Common myeloid progenitor, CD34-positive (primary cell): ENCODE data around the gene EFNA5.
A peak's percentile ranks its signal among the peaks of the same experiment; 100 is the strongest.

Experiments
- CTCF ChIA-PET: fragments of 350-600 bp; sonication (Branson Sonifier 250); formaldehyde crosslinking; loops from one replicate; lab custom pipeline; 2021; ENCODE audit warnings: antibody characterized with exemption; lab: Charles Lee
- POLR2A ChIA-PET: fragments of 350-600 bp; sonication (Branson Sonifier 250); formaldehyde crosslinking; loops from one replicate; lab custom pipeline; 2021; ENCODE audit warnings: antibody characterized with exemption; lab: Charles Lee
- DNase-seq, 3 donors: peaks; one replicate each; pipeline versions ENCODE4 v3.0.0 to v3.0.0-alpha.2; 2013
- H3K27ac ChIP-seq, 2 experiments: 1 replicate in 1 of 2; 2 replicates in 1 of 2; pipeline ENCODE4 v1.7.0; 2013; ENCODE audit warnings: inconsistent platforms in 2 of 2, low read length in 2 of 2, mild to moderate bottlenecking in 2 of 2, low read depth in 1 of 2, moderate library complexity in 1 of 2; ENCODE audit not compliant: severe bottlenecking in 2 of 2, insufficient read depth in 1 of 2, poor library complexity in 1 of 2
- H3K27me3 ChIP-seq, 5 experiments: replicated peaks in 2 of 5; 1 replicate in 3 of 5; 2 replicates in 2 of 5; pipeline versions ENCODE4 v1.6.1 to v1.7.0; 2013; ENCODE audit warnings: low read length in 4 of 5, mild to moderate bottlenecking in 2 of 5, moderate library complexity in 2 of 5, inconsistent platforms in 1 of 5; ENCODE audit not compliant: insufficient read depth in 5 of 5, control insufficient read depth in 4 of 5
- H3K36me3 ChIP-seq, 4 experiments: 1 replicate in 2 of 4; 2 replicates in 2 of 4; pipeline versions ENCODE4 v1.6.1 to v1.7.0; 2013; ENCODE audit warnings: low read length in 3 of 4, control low read depth in 1 of 4, mild to moderate bottlenecking in 1 of 4; ENCODE audit not compliant: control insufficient read depth in 4 of 4, insufficient read depth in 4 of 4
- H3K4me1 ChIP-seq, 4 experiments: 1 replicate in 3 of 4; 2 replicates in 1 of 4; pipeline versions ENCODE4 v1.6.1 to v1.7.1; 2013; ENCODE audit warnings: low read length in 3 of 4, mild to moderate bottlenecking in 3 of 4, control low read depth in 1 of 4, inconsistent platforms in 1 of 4, moderate library complexity in 1 of 4; ENCODE audit not compliant: control insufficient read depth in 4 of 4, insufficient read depth in 4 of 4; ENCODE audit errors: control extremely low read depth in 1 of 4
- H3K4me3 ChIP-seq, 7 experiments: 1 replicate in 4 of 7; 2 replicates in 3 of 7; pipeline versions ENCODE4 v1.5.1 to v1.7.0; 2013; ENCODE audit warnings: mild to moderate bottlenecking in 7 of 7, low read length in 6 of 7, moderate library complexity in 6 of 7, inconsistent platforms in 2 of 7, low read depth in 2 of 7, control low read depth in 1 of 7; ENCODE audit not compliant: insufficient read depth in 4 of 7, control insufficient read depth in 1 of 7; ENCODE audit errors: extremely low read depth in 1 of 7
- H3K9me3 ChIP-seq, 5 experiments: 1 replicate in 4 of 5; 2 replicates in 1 of 5; pipeline versions ENCODE4 v1.6.1 to v1.7.1; 2013; ENCODE audit warnings: low read length in 4 of 5, mild to moderate bottlenecking in 2 of 5, inconsistent platforms in 1 of 5, low read depth in 1 of 5, moderate library complexity in 1 of 5; ENCODE audit not compliant: control insufficient read depth in 4 of 5, insufficient read depth in 2 of 5; ENCODE audit errors: control extremely low read depth in 1 of 5
- WGBS: methylation state at CpG from one replicate; pipeline ENCODE4 v1.1.5; 2013; ENCODE audit not compliant: insufficient coverage; 5-methylcytosine and 5-hydroxymethylcytosine counted together

EFNA5 gene

DNA sequence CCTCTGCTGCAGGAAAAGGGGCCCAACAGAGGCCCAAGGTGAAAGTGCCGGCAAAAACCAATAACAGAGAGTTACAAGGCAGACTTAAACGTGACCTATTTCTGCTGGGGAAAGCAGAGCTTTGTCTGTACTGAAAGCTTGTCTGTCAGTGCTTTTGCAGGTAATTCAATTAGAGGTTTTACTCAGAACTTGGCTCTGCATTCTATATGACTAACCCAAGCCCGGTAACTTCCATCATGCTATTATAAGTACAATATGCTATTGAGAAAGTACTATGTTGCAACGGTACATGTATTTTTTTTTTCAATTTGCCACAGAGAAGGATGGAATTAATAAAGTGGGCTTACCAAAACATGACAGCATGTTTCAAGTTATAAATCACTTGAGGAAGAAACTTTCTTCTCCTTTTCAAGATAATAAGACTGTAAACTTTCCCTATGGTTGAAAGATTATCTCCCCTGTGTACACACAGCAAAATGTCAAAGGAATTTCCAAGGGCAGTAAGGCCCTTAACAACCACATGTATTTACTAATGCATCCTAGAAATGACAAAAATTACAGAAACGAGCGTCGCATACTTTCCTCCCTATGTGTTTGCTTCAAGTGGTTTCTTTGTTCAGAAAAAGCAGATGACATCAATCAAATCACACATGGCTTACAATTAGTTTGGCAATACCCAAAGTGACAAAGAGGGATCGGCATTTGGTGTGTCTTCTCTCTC, 282.4 kb downstream of the EFNA5 start:
- CTCF ChIA-PET, result interaction anchor here (1.0 to 1.7 kb wide), 3 partner anchors 25 to 184 kb away, joined by 3 to 6 read pairs (median 3); no protein-coding TSS in a partner anchor
- Histone ChIP-seq H3K27ac (no peak overlapping the region), H3K4me1 (peaks cover 26 to 35% (median 27%) of the 10 kb centered on the region in 4 experiments), H3K27me3 (no peaks in the 10 kb centered on the region), H3K4me3 (peak overlapping the region in 2 of 7 experiments; percentile 1 to 54), H3K9me3 (no peaks in the 10 kb centered on the region), H3K36me3 (no peaks in the 10 kb centered on the region)
- POLR2A ChIA-PET, result no interaction called here
- DNase-seq, result peak in 2 of 3 donors; percentile 64 to 68
- whole genome bisulfite sequencing, result 63% methylated on average over 2 of the region's 8 CpGs

DNA sequence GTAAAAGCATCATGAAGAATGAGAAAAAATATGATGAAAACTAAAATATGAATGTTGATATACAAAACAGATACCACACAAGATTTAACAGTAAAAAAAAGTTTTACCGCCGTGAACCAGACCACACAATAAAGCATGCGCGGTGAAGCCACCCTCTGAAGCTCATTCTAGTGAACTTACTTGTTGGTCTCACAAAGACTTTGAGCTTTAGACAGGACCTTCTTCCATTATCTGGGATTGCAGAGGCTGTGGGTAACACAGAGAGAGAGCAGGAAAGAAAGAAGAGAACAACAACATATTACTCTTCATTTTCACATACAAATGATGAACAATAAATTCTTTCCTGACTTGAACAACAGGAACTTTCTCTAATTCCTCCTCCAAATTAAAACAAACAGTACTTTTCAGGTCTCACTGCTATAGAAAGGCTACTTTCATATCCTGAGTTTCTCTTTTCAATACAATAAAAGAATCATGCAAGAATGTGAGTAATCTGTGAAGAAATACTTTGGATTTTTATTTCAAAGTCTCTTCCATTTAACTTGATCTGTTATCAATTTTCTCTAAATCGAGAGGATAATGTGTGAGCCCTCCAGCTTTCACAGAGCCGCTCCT, 283.1 kb downstream of the EFNA5 start:
- Histone ChIP-seq H3K27ac (no peak overlapping the region), H3K9me3 (no peaks in the 10 kb centered on the region), H3K4me1 (peaks cover 26 to 35% (median 27%) of the 10 kb centered on the region in 4 experiments), H3K4me3 (peak overlapping the region in 2 of 7 experiments; percentile 6 to 21), H3K27me3 (no peaks in the 10 kb centered on the region), H3K36me3 (no peaks in the 10 kb centered on the region)
- POLR2A ChIA-PET, result no interaction called here
- peak in 2 of 3 donors; percentile 20 to 21 for DNase-seq
- WGBS, result 79% methylated on average over 2 of the region's 6 CpGs
- CTCF ChIA-PET, result interaction anchor here (0.7 to 1.2 kb wide), 3 partner anchors 9 to 185 kb away, joined by 3 read pairs; no protein-coding TSS in a partner anchor

DNA sequence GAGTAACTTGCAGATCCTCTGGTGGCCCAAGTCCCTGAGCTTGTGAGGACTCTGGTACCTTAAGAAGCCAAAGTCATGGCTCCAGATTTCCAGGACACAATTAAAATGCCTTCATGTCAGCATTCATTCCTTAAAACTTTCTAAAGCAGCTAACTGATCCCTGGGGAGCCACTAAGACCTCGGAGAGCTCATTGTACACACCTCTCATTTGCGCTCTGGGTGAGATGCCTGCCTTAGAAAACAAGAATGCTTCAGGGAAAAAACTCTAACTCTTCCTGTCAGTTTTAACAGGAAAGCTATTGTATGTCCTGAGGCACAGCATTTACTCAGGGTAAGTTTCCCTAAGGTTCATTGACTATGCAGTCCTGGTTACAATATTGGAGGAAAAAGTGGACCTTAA, 285.0 kb downstream of the EFNA5 start:
- ChIA-PET CTCF (interaction anchor here (1.3 kb wide), 1 partner anchor 14 kb away, joined by 3 read pairs; no protein-coding TSS in a partner anchor), POLR2A (no interaction called here)
- H3K9me3 ChIP-seq, result no peaks in the 10 kb centered on the region
- no peak overlapping the region for H3K27ac ChIP-seq
- 100% methylated on average over 2 of the region's 2 CpGs for WGBS
- peaks cover 26 to 39% (median 27%) of the 10 kb centered on the region in 4 experiments for H3K4me1 ChIP-seq
- H3K27me3 ChIP-seq, result no peaks in the 10 kb centered on the region
- no peak for DNase-seq
- no peak overlapping the region for H3K4me3 ChIP-seq
- H3K36me3 ChIP-seq, result no peaks in the 10 kb centered on the region

DNA sequence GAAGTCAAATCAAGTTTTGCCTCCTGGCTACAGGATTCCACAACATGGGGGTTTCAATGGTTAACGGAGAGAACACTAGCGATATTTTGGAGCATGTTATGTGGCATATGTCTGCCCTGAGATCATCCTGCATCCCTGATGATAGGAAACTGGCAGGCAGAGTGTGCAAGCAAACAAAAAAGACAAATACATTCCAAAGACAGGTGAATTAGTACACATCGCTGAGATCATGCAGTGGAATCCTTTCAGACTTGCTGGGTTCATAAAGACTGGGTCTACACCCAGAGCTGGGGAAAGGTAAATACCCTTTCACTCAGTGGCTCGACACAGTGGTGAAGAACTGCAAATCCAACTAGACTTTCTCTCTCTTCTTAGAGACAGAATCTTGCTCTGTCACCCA, 286.5 kb downstream of the EFNA5 start:
- Histone ChIP-seq H3K4me1 (peaks cover 16 to 30% (median 18%) of the 10 kb centered on the region in 4 experiments), H3K27ac (no peak overlapping the region), H3K27me3 (no peaks in the 10 kb centered on the region), H3K4me3 (no peak overlapping the region), H3K36me3 (no peaks in the 10 kb centered on the region), H3K9me3 (no peaks in the 10 kb centered on the region)
- CTCF ChIA-PET, result no interaction called here
- DNase-seq, result no peak
- POLR2A ChIA-PET, result no interaction called here
- WGBS, result 98% methylated on average over 4 of the region's 4 CpGs

DNA sequence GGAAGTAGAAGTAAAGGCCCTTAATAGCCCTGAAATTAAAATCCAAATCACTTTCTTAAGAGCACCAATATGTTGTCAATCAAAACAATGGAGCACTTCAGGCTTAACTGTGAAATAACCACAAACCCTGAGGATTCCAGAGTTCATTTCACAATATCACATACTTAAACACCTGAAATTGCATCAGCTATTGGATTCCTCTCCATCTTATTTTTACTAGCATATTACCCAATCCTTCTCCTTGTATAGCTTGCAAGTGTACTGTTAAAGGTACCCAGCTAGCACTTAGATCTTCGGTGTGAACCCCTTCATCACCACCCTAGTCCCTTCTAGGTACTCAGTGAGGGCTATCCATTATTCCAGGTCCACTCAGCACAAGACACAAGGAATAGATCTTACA, 287.3 kb downstream of the EFNA5 start:
- Histone ChIP-seq H3K27ac (no peak overlapping the region), H3K4me1 (peaks cover 8 to 22% (median 10%) of the 10 kb centered on the region in 4 experiments), H3K4me3 (no peak overlapping the region), H3K27me3 (no peaks in the 10 kb centered on the region), H3K9me3 (no peaks in the 10 kb centered on the region), H3K36me3 (no peaks in the 10 kb centered on the region)
- no CpG with 5 or more reads among the region's 1 CpG for WGBS
- no peak for DNase-seq
- ChIA-PET POLR2A (no interaction called here), CTCF (no interaction called here)

DNA sequence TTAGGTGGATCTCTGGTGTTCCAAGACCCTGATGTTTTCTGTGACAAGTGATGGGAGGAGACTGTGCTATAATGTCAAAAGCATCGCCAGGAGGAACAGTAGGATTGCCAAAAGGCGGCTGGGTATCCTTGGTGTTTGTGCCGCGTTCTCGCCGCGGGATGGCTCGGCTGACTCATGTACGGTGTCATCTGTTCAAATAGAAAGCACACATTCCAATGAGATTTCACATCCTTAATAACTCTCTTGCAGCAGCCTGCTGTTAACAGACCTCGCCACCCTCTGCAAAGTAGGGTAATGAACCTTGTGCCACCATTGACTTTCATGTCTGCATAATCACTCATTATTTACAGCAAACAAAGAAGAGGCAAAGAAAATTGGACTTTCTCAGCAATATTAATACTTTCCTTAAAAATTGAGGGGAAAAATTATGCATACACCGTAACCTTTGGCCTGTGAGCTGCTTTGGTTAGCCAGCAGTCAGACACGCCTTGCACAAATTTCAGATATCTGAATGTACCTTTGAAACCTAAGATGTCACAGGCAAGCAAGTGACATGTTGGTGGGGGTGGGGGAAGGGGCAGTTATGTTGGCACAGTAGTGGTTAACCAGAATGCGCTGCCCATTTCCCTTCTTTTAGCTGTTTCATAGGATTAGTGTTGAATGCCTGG, 289.4 kb downstream of the EFNA5 start:
- peaks cover 0 to 5% (median 0%) of the 10 kb centered on the region in 4 experiments for H3K4me1 ChIP-seq
- H3K36me3 ChIP-seq, result no peaks in the 10 kb centered on the region
- H3K27me3 ChIP-seq, result no peaks in the 10 kb centered on the region
- 97% methylated on average over 10 of the region's 13 CpGs for WGBS
- ChIA-PET CTCF (no interaction called here), POLR2A (no interaction called here)
- DNase-seq, result no peak
- H3K9me3 ChIP-seq, result no peaks in the 10 kb centered on the region
- no peak overlapping the region for H3K4me3 ChIP-seq
- H3K27ac ChIP-seq, result no peak overlapping the region
